D721Med (cell line): ENCODE results near the gene BUB1.
"Not testable (repeated sequence)": the region's sequence is repeated elsewhere in the genome, so short reads cannot be mapped to it uniquely, and the experiment has no call there.

Experiments
- DNase-seq: peaks from one replicate; pipeline ENCODE4 v3.0.0; 2011; ENCODE audit warnings: low spot score; ENCODE audit not compliant: insufficient read length
- FAIRE-seq: peaks from 2 replicates; lab custom pipeline; 2011; peaks lifted over from hg19 to GRCh38; lab: Jason Lieb, UNC
- TF ChIP-seq, protein P1 (sequence below): IDR thresholded peaks from 2 replicates; pipeline ENCODE4 v1.5.1; 2012; ENCODE audit warnings: mild to moderate bottlenecking, control low read depth; ENCODE audit not compliant: insufficient read depth; ENCODE audit errors: missing control alignments

BUB1 gene

DNA sequence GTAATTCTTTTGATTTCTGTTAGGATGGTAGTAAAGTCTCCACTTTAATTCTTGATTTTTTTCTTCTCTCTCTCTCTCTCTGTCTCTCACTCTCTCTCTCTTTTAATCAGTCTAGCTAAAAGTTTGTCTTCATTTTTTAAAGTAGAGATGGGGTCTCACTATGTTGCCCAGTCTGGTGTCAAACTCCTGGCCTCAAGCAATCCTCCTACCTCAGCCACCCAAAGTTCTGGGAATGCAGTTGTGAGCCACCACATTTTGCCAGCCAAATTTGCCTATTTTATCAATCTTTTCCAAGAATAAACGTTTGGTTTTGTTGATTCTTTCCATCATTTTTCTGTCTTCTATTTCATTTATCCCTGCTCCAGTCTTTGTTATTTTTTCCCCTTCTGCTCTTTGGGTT lies 30.6 kb upstream of the BUB1 start:
- DNase-seq (no peak), FAIRE-seq (no peak)
- TF ChIP-seq, protein P1, sequence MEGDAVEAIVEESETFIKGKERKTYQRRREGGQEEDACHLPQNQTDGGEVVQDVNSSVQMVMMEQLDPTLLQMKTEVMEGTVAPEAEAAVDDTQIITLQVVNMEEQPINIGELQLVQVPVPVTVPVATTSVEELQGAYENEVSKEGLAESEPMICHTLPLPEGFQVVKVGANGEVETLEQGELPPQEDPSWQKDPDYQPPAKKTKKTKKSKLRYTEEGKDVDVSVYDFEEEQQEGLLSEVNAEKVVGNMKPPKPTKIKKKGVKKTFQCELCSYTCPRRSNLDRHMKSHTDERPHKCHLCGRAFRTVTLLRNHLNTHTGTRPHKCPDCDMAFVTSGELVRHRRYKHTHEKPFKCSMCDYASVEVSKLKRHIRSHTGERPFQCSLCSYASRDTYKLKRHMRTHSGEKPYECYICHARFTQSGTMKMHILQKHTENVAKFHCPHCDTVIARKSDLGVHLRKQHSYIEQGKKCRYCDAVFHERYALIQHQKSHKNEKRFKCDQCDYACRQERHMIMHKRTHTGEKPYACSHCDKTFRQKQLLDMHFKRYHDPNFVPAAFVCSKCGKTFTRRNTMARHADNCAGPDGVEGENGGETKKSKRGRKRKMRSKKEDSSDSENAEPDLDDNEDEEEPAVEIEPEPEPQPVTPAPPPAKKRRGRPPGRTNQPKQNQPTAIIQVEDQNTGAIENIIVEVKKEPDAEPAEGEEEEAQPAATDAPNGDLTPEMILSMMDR, result no peak

DNA sequence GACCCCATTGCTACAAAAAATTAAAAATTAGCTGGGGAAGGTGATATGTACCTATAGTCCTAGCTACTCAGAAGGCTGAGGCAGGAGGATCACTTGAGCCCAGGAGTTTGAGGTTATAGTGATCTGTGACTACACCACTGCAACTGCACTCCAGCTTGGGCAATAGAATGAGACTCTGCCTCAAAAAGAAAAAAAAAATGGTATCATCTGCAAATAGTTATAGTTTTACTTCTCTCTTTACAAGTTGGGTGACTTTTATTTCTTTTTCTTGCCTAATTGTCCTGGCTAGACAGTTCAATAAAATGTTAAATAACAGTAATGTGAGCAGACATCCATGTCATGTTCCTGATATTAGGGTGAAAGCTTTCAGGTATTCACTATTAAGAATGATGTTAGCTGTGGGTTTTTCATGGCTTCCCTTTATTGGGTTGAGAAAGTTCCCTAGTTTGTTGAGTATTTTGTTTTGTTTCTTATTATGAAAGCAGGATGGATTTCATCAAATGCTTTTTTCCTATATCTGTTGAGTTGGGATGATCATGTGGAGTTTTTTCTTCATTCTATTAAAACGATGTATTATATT lies 29.6 kb upstream of the BUB1 start:
- TF ChIP-seq, protein P1, result no peak
- no peak for DNase-seq
- no peak for FAIRE-seq

DNA sequence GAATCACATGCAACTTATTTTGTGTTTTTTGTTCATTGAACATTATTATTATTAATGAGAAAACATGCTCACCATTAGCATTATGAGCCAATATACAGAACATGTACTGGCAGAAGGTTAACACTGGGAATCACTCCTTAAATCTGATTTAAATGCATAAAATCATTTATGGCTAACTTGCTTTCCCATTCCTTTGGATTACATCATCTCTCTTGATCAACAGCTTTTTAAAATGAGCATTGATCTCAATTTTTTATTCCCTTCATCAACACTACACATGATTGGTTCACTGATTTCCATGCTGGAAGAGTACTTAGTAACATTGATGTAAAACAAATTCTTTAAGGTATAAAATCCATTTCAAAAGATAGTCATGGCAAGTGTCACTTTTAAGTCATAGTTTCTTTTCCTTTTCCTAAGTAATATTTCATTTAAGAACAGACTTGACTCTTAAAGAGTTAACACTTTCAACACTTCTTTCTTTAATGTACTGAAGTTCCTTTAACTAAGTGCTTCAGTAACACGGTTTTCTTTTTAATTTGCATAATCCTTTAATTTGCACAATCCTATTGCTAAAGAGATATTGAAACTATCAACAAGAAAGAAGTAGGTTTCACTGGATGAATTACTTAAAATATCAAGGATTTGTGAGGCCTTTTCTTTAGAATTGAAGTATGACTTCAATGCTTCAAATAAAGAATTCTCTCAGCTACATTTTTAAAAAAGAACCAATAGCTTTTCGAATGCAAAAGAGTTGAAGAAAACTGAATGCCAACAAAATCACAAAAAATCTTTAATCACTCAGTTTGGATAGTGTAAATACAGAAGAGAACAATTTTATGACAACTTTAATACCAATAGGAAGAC lies 24.9 kb upstream of the BUB1 start:
- DNase-seq (no peak), FAIRE-seq (no peak)
- TF ChIP-seq, protein P1, result no peak

DNA sequence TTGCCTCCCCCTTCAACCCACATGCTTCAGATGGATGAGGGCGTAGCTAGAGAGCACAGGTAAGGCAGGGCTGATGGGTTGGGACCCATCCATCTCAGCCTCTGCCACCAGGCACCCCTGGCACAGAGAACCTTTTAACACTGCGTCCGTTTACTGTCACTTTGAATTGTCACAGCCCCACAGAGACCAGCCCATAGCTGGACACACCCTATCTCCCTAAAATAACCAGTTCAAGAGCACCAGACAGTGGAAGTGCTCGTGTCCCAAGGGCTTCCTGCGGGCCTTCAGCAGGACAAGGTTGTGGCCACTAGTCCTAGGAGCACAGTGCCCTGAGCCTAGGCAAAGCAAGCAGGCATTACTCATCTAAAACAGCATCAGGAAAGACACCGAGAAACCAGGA lies 20.4 kb upstream of the BUB1 start:
- not testable (repeated sequence) for DNase-seq, FAIRE-seq

DNA sequence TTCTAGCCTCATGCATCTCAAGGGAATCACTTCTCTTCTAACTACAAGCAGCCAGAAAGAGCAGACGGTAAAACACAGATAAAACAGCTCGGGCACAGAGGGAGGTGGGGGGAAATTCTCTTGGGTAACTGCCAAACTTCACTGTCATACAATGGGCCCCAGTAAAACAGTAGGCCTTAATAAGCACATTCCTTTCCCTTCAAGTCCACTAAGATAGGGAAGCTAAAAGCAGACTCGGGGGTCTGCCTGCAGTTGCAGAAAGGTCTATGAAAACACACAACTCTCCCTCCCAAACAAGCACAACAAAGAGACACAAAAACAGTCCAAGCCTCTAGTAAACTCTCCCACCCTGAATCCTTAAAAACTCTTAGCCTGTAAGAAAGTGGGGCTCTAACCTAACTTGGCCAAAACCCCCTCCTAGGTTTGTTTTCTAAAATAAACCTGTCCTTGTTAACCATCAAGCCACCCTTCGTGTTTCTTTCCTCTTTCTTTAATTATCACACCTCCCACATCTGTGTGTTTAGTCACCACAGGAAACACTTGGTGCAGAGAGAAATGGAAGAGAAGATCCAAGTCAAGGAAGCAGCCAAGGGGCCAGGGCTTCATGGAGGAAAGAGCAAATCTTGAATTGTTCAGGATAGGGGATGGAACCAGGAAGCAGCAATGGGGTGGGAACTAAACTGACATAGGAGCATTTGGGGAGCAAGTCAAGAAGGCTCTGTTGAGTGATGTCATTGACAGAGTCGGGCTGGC lies 17.5 kb upstream of the BUB1 start:
- FAIRE-seq, DNase-seq: not testable (repeated sequence)

DNA sequence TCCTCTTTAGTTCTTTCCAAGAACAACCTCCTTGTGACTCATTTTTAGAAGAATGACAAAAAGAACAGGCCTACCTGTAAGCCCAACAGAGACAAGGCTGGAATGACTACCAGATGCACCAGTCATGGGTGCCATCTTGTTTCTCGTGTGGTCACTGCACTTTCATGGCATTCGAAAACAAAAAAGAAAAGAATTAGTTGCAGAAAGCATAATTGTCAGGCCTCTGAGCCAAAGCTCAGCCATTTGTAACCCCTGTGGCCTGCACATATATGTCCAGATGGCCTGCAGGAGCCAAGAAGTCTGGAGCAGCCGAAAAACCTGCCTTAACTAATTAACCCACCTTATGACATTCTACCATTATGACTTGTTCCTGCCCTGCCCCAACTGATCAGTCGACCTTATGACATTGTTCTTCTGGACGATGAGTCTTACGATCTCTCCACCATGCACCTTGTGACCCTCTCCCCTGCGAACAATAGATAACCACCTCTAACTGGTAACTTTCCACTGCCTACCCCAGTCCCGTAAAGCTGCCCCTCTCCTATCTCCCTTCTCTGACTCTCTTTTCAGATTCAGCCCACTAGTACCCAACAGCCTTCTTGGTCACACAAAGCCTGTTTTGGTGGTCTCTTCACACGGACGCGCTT lies 13.9 kb upstream of the BUB1 start:
- FAIRE-seq, result no peak
- no peak for DNase-seq
- TF ChIP-seq, protein P1, result no peak

DNA sequence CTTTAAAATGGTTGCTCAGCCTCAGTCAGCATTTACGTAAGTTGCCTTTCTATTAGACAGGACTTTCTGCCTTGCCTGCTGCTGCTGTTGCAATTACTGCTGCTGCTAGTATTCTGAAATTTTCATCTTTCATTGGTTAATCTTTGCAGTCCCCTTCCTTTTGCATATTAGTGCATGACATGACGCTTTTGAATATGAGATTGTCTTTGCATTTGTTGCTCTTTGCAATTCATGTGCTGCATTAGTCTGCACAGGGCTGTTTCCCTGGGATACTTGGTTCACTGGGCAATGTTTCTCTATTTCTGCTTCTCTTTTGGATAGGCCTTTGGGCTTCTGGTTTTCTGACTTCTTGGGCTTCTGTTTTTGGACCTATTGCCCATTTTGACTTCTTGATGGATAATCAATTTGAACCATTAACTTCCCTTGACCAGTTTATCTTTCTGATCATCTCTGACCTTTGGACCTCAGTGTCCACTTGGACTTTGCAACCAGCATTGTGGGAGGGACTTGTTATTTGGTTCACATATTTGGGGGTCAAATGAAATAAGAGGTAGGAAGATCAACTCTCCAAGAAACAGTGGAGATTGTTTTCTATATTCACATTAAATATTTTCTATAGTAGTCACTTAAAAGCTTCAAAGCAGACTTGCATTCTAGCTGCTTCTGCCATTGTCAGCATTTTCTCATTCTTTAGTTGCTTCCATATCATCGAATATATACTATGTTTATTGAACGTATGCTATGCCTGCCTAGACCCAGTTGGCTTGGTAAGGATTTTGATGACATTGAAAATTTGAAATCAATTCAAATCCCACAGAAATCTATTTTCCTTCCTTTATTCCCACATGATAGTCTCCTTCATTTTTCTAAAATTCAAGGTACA lies 12.5 kb upstream of the BUB1 start:
- DNase-seq (no peak), FAIRE-seq (no peak)
- TF ChIP-seq, protein P1, result no peak
